GM12891 (cell line): ENCODE data around the gene ATP12A.

Experiments used
- PAX5 ChIP-seq: IDR thresholded peaks from 2 replicates; pipeline ENCODE4 v1.6.1; 2011; ENCODE audit warnings: low read length, moderate library complexity, mild to moderate bottlenecking; ENCODE audit not compliant: insufficient read depth, severe bottlenecking
- POLR2A ChIP-seq: IDR thresholded peaks from 2 replicates; pipeline ENCODE4 v1.6.1; 2011; ENCODE audit warnings: low read depth, low read length, control low read depth
- POLR2AphosphoS5 ChIP-seq: IDR thresholded peaks from 2 replicates; pipeline ENCODE4 v1.6.1; 2011; ENCODE audit warnings: low read depth, low read length, control low read depth
- POU2F2 ChIP-seq: IDR thresholded peaks from 2 replicates; pipeline ENCODE4 v1.6.1; 2011; ENCODE audit warnings: low read depth, mild to moderate bottlenecking, control low read depth, low read length, moderate library complexity
- TAF1 ChIP-seq: IDR thresholded peaks from 2 replicates; pipeline ENCODE4 v1.6.1; 2011; ENCODE audit warnings: low read depth, low read length, control low read depth

- TF ChIP-seq POLR2A (no peak), TAF1 (no peak), POLR2AphosphoS5 (no peak), PAX5 (no peak), POU2F2 (no peak)
These were observed 39.5 kb upstream of the ATP12A start for GRCh38 chr13:24640752-24641151.
